HepG2 (cell line): ENCODE results near the gene DLL3. TPM values are rescaled to one million over a fixed set of nuclear protein-coding genes. Genes with fewer than 3 reads are reported as not detected.
A peak's percentile ranks its signal among the peaks of the same experiment; 100 is the strongest.

ENCODE experiments used
- ATM ChIP-seq: fragments of 450-650 bp; IDR thresholded peaks from 2 replicates; pipeline ENCODE4 v1.7.1; 2017; ENCODE audit warnings: mild to moderate bottlenecking, borderline replicate concordance
- ISX ChIP-seq: sonication (generic); formaldehyde crosslinking; conservative IDR thresholded peaks from 2 replicates; pipeline ENCODE4 v1.5.0; 2020; ENCODE audit warnings: missing genetic modification reagents
- KDM1A ChIP-seq: IDR thresholded peaks from 2 replicates; pipeline ENCODE4 v1.6.1; 2016; ENCODE audit warnings: missing compliant biosample characterization
- LCORL ChIP-seq, 2 experiments: fragments of 450-650 bp in 1 of 2; sonication (generic) in 1 of 2; formaldehyde crosslinking in 1 of 2; IDR thresholded peaks; 2 replicates each; pipeline versions ENCODE4 v1.5.0 to v1.6.1; 2017 to 2020; ENCODE audit warnings: antibody characterized with exemption in 1 of 2, missing genetic modification reagents in 1 of 2
- MTF1 ChIP-seq: sonication (generic); formaldehyde crosslinking; IDR thresholded peaks from 2 replicates; pipeline ENCODE4 v1.5.0; 2020; ENCODE audit warnings: missing genetic modification reagents
- SMARCC2 ChIP-seq: fragments of 450-650 bp; IDR thresholded peaks from 2 replicates; pipeline ENCODE4 v1.6.1; 2017; ENCODE audit warnings: antibody characterized with exemption, mild to moderate bottlenecking
- SOX5 ChIP-seq: IDR thresholded peaks from 2 replicates; pipeline ENCODE4 v1.6.1; 2016; ENCODE audit warnings: borderline replicate concordance
- TOPORS ChIP-seq: sonication (generic); formaldehyde crosslinking; IDR thresholded peaks from 2 replicates; pipeline ENCODE4 v1.8.0; 2023; ENCODE audit warnings: mild to moderate bottlenecking, missing genetic modification reagents
- ZFAT ChIP-seq: sonication (generic); formaldehyde crosslinking; conservative IDR thresholded peaks from 2 replicates; pipeline ENCODE4 v1.8.1; 2023; ENCODE audit warnings: missing genetic modification reagents, inconsistent platforms
- ZNF121 ChIP-seq: sonication (generic); formaldehyde crosslinking; IDR thresholded peaks from 2 replicates; pipeline ENCODE4 v1.5.0; 2020; ENCODE audit warnings: mild to moderate bottlenecking, missing genetic modification reagents
- ZNF335 ChIP-seq: sonication (generic); formaldehyde crosslinking; IDR thresholded peaks from 2 replicates; pipeline ENCODE4 v1.4.0; 2020; ENCODE audit warnings: missing genetic modification reagents
- ZNF343 ChIP-seq: sonication (generic); formaldehyde crosslinking; IDR thresholded peaks from 2 replicates; pipeline ENCODE4 v1.4.0; 2020; ENCODE audit warnings: mild to moderate bottlenecking, missing genetic modification reagents
- ZNF614 ChIP-seq: IDR thresholded peaks from 2 replicates; pipeline ENCODE4 v1.6.1; 2018; ENCODE audit warnings: missing biosample characterization, missing genetic modification reagents, inconsistent platforms, borderline replicate concordance
- ZNF7 ChIP-seq: IDR thresholded peaks from 2 replicates; pipeline ENCODE4 v1.6.1; 2016; ENCODE audit warnings: missing biosample characterization, missing genetic modification reagents
- ZNF713 ChIP-seq: sonication (generic); formaldehyde crosslinking; IDR thresholded peaks from 2 replicates; pipeline ENCODE4 v1.4.0; 2020; ENCODE audit warnings: mild to moderate bottlenecking, missing genetic modification reagents
- ZNF720 ChIP-seq: sonication (generic); formaldehyde crosslinking; IDR thresholded peaks from 2 replicates; pipeline ENCODE4 v1.4.0; 2020; ENCODE audit warnings: missing genetic modification reagents
- ZNF773 ChIP-seq: sonication (generic); formaldehyde crosslinking; IDR thresholded peaks from 2 replicates; pipeline ENCODE4 v1.4.0; 2020; ENCODE audit warnings: missing genetic modification reagents, borderline replicate concordance
- ZNF792 ChIP-seq: IDR thresholded peaks from 2 replicates; pipeline ENCODE4 v1.6.1; 2016
- polyA plus RNA-seq, 8 experiments: library from polyadenylated mRNA; depleted of rRNA in 3 of 8; stranded (reverse) in 7 of 8; unstranded in 1 of 8; fragments of >200 nt; fragmentation: Illumina TruSeq in 4 of 8; extraction: Trizol in 4 of 8; gene quantifications; 2 replicates each; pipeline versions ENCODE4 v1.2.1 to v1.2.3, GENCODE V29; 2011 to 2016; ENCODE audit warnings: low read depth in 4 of 8, missing spikeins in 1 of 8, mixed read lengths in 1 of 8; ENCODE audit not compliant: insufficient read depth in 1 of 8
- total RNA-seq, 5 experiments: library from RNA; depleted of rRNA; stranded (reverse); fragments of >200 nt; fragmentation: Illumina TruSeq; extraction: Trizol; gene quantifications; 2 replicates each; pipeline ENCODE4 v1.2.3, GENCODE V29; 2016; ENCODE audit warnings: low read depth in 1 of 5
- TF ChIP-seq, protein P1 (sequence below): sonication (generic); formaldehyde crosslinking; IDR thresholded peaks from 2 replicates; pipeline ENCODE4 v1.8.0; 2022; ENCODE audit warnings: missing genetic modification reagents, mild to moderate bottlenecking, moderate library complexity, borderline replicate concordance
- TF ChIP-seq, protein P2 (sequence below): IDR thresholded peaks from 2 replicates; pipeline ENCODE4 v1.6.1; 2016; ENCODE audit warnings: mild to moderate bottlenecking, missing biosample characterization, missing genetic modification reagents
- TF ChIP-seq, protein P3 (sequence below): sonication (generic); formaldehyde crosslinking; IDR thresholded peaks from 2 replicates; pipeline ENCODE4 v1.9.0; 2021; ENCODE audit warnings: missing genetic modification reagents, borderline replicate concordance
- TF ChIP-seq, protein P4 (sequence below), 2 experiments: sonication (generic) in 1 of 2; formaldehyde crosslinking in 1 of 2; IDR thresholded peaks; 2 replicates each; pipeline versions ENCODE4 v1.4.0 to v1.6.1; 2018 to 2020; ENCODE audit warnings: missing genetic modification reagents in 2 of 2, borderline replicate concordance in 1 of 2, low read depth in 1 of 2, mild to moderate bottlenecking in 1 of 2, missing biosample characterization in 1 of 2
- TF ChIP-seq, protein P5 (sequence below): sonication (generic); formaldehyde crosslinking; IDR thresholded peaks from 2 replicates; pipeline ENCODE4 v1.4.0; 2020; ENCODE audit warnings: mild to moderate bottlenecking, missing genetic modification reagents

DLL3 gene
- total and polyA plus RNA-seq, 2 of the 13 experiments (the other 11 are each of a cell fraction or from before 2014, with no cell fraction given): 0.35 to 0.55 TPM

DNA sequence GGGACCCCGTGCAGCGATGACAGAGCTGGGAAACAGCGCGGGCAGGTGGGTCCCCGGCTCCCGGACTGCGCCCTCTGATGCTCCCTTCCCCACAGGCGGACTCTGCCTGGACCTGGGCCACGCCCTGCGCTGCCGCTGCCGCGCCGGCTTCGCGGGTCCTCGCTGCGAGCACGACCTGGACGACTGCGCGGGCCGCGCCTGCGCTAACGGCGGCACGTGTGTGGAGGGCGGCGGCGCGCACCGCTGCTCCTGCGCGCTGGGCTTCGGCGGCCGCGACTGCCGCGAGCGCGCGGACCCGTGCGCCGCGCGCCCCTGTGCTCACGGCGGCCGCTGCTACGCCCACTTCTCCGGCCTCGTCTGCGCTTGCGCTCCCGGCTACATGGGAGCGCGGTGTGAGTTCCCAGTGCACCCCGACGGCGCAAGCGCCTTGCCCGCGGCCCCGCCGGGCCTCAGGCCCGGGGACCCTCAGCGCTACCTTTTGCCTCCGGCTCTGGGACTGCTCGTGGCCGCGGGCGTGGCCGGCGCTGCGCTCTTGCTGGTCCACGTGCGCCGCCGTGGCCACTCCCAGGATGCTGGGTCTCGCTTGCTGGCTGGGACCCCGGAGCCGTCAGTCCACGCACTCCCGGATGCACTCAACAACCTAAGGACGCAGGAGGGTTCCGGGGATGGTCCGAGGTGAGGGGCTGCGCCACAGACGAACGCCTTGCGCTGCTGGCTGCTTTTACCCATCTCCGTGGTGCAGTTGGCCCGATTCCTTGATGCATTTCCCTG lies 8.4 kb downstream of the DLL3 start (continued):
- no peak for TF ChIP-seq ZNF614 (CRISPR knock-in tag)
- TF ChIP-seq ZNF335: no peak
- TF ChIP-seq ZNF792 (CRISPR knock-in tag): peak; percentile 63; the same call in 1 of the 2 replicates
- peak; percentile 94 for TF ChIP-seq TOPORS (CRISPR knock-in tag)
- TF ChIP-seq, protein P1, sequence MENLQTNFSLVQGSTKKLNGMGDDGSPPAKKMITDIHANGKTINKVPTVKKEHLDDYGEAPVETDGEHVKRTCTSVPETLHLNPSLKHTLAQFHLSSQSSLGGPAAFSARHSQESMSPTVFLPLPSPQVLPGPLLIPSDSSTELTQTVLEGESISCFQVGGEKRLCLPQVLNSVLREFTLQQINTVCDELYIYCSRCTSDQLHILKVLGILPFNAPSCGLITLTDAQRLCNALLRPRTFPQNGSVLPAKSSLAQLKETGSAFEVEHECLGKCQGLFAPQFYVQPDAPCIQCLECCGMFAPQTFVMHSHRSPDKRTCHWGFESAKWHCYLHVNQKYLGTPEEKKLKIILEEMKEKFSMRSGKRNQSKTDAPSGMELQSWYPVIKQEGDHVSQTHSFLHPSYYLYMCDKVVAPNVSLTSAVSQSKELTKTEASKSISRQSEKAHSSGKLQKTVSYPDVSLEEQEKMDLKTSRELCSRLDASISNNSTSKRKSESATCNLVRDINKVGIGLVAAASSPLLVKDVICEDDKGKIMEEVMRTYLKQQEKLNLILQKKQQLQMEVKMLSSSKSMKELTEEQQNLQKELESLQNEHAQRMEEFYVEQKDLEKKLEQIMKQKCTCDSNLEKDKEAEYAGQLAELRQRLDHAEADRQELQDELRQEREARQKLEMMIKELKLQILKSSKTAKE (CRISPR knock-in tag): no peak
- peak; percentile 89 for TF ChIP-seq ZFAT (CRISPR knock-in tag)
- peak; percentile 52; the same call in 1 of the 2 replicates for TF ChIP-seq ISX (CRISPR knock-in tag)
- TF ChIP-seq, protein P2, sequence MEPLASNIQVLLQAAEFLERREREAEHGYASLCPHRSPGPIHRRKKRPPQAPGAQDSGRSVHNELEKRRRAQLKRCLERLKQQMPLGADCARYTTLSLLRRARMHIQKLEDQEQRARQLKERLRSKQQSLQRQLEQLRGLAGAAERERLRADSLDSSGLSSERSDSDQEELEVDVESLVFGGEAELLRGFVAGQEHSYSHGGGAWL (CRISPR knock-in tag): peak; percentile 98
- TF ChIP-seq, protein P3, sequence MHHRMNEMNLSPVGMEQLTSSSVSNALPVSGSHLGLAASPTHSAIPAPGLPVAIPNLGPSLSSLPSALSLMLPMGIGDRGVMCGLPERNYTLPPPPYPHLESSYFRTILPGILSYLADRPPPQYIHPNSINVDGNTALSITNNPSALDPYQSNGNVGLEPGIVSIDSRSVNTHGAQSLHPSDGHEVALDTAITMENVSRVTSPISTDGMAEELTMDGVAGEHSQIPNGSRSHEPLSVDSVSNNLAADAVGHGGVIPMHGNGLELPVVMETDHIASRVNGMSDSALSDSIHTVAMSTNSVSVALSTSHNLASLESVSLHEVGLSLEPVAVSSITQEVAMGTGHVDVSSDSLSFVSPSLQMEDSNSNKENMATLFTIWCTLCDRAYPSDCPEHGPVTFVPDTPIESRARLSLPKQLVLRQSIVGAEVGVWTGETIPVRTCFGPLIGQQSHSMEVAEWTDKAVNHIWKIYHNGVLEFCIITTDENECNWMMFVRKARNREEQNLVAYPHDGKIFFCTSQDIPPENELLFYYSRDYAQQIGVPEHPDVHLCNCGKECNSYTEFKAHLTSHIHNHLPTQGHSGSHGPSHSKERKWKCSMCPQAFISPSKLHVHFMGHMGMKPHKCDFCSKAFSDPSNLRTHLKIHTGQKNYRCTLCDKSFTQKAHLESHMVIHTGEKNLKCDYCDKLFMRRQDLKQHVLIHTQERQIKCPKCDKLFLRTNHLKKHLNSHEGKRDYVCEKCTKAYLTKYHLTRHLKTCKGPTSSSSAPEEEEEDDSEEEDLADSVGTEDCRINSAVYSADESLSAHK: no peak
- peak; percentile 90 for TF ChIP-seq MTF1 (CRISPR knock-in tag)
- TF ChIP-seq, protein P4, sequence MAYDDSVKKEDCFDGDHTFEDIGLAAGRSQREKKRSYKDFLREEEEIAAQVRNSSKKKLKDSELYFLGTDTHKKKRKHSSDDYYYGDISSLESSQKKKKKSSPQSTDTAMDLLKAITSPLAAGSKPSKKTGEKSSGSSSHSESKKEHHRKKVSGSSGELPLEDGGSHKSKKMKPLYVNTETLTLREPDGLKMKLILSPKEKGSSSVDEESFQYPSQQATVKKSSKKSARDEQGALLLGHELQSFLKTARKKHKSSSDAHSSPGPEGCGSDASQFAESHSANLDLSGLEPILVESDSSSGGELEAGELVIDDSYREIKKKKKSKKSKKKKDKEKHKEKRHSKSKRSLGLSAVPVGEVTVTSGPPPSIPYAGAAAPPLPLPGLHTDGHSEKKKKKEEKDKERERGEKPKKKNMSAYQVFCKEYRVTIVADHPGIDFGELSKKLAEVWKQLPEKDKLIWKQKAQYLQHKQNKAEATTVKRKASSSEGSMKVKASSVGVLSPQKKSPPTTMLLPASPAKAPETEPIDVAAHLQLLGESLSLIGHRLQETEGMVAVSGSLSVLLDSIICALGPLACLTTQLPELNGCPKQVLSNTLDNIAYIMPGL (CRISPR knock-in tag; IDR thresholded peaks at IDR 0.05; ENCODE audit: borderline replicate concordance in 1 of 2, low read depth in 1 of 2): no peak
- TF ChIP-seq ZNF7 (CRISPR knock-in tag): no peak
- TF ChIP-seq ZNF720 (CRISPR knock-in tag): no peak
- no peak for TF ChIP-seq SMARCC2
- peak; percentile 62; the same call in 1 of the 2 replicates for TF ChIP-seq ZNF343 (CRISPR knock-in tag)
- TF ChIP-seq KDM1A (CRISPR knock-in tag): no peak
- TF ChIP-seq ATM: no peak
- TF ChIP-seq LCORL (IDR thresholded peaks at IDR 0.05): no peak
- no peak for TF ChIP-seq LCORL (CRISPR knock-in tag; IDR thresholded peaks at IDR 0.05)
- TF ChIP-seq, protein P5, sequence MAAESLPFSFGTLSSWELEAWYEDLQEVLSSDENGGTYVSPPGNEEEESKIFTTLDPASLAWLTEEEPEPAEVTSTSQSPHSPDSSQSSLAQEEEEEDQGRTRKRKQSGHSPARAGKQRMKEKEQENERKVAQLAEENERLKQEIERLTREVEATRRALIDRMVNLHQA (CRISPR knock-in tag): no peak
- TF ChIP-seq SOX5: peak; percentile 17; the same call in 1 of the 2 replicates
- peak; percentile 97 for TF ChIP-seq ZNF773
- no peak for TF ChIP-seq ZNF713 (CRISPR knock-in tag)
- TF ChIP-seq ZNF121 (CRISPR knock-in tag): no peak
